CD8-positive, alpha-beta memory T cell (primary cell): ENCODE data around the gene ALOX5AP. TPM values are rescaled to one million over a fixed set of nuclear protein-coding genes. Genes with fewer than 3 reads are reported as not detected.
A peak's percentile ranks its signal among the peaks of the same experiment; 100 is the strongest.

Experiments used
- CTCF ChIA-PET: fragments of 350-600 bp; sonication (Branson Sonifier 250); formaldehyde crosslinking; loops from one replicate; lab custom pipeline; 2021; ENCODE audit warnings: antibody characterized with exemption; lab: Charles Lee
- POLR2A ChIA-PET: fragments of 350-600 bp; sonication (Branson Sonifier 250); formaldehyde crosslinking; loops from one replicate; lab custom pipeline; 2021; ENCODE audit warnings: antibody characterized with exemption; lab: Charles Lee
- DNase-seq, 5 donors: peaks; one replicate each; pipeline versions ENCODE4 v3.0.0 to v3.0.0-alpha.2; 2020 to 2022; ENCODE audit warnings: mixed read lengths in 1 of 5
- H3K27ac ChIP-seq: one replicate; pipeline ENCODE4 v1.7.0; 2013; ENCODE audit warnings: low read depth, mild to moderate bottlenecking, low read length, moderate library complexity
- H3K27me3 ChIP-seq: 2 replicates; pipeline ENCODE4 v1.7.0; 2013; ENCODE audit warnings: low read length, mild to moderate bottlenecking; ENCODE audit not compliant: insufficient read depth, poor library complexity, severe bottlenecking
- H3K36me3 ChIP-seq: 2 replicates; pipeline ENCODE4 v1.7.0; 2013; ENCODE audit warnings: mild to moderate bottlenecking, low read length, moderate library complexity; ENCODE audit not compliant: insufficient read depth
- H3K4me1 ChIP-seq: 2 replicates; pipeline ENCODE4 v1.7.0; 2013; ENCODE audit warnings: mild to moderate bottlenecking, low read length, moderate library complexity; ENCODE audit not compliant: insufficient read depth
- H3K4me3 ChIP-seq: 2 replicates; pipeline ENCODE4 v1.7.0; 2013; ENCODE audit warnings: mild to moderate bottlenecking, low read length
- H3K9me3 ChIP-seq: 2 replicates; pipeline ENCODE4 v1.7.0; 2013; ENCODE audit warnings: mild to moderate bottlenecking, low read length
- H3K27ac Mint-ChIP-seq, 8 donors: one replicate each; pipeline ENCODE4 v1.8.0; 2020 to 2021; ENCODE audit warnings: mixed read lengths in 8 of 8, mild to moderate bottlenecking in 6 of 8, inconsistent platforms in 3 of 8, moderate library complexity in 3 of 8
- H3K27me3 Mint-ChIP-seq, 2 donors: one replicate each; pipeline ENCODE4 v1.8.0; 2020 to 2021; ENCODE audit warnings: mixed read lengths in 2 of 2, mild to moderate bottlenecking in 1 of 2, moderate library complexity in 1 of 2
- H3K36me3 Mint-ChIP-seq, 3 donors: one replicate each; pipeline ENCODE4 v1.8.0; 2020 to 2021; ENCODE audit warnings: mixed read lengths in 3 of 3, inconsistent platforms in 1 of 3, mild to moderate bottlenecking in 1 of 3
- H3K4me1 Mint-ChIP-seq, 3 donors: one replicate each; pipeline ENCODE4 v1.8.0; 2020 to 2021; ENCODE audit warnings: mixed read lengths in 3 of 3, inconsistent platforms in 1 of 3, mild to moderate bottlenecking in 1 of 3
- H3K4me3 Mint-ChIP-seq, 7 donors: one replicate each; pipeline ENCODE4 v1.8.0; 2020 to 2021; ENCODE audit warnings: mixed read lengths in 7 of 7, mild to moderate bottlenecking in 6 of 7, moderate library complexity in 4 of 7, inconsistent platforms in 2 of 7
- H3K9me3 Mint-ChIP-seq, 5 donors: one replicate each; pipeline ENCODE4 v1.8.0; 2020 to 2022; ENCODE audit warnings: mixed read lengths in 5 of 5, mild to moderate bottlenecking in 3 of 5, moderate library complexity in 2 of 5, inconsistent platforms in 1 of 5
- polyA plus RNA-seq: library from polyadenylated mRNA; unstranded; fragments of 300-500 nt; fragmentation: Illumina TruSeq; gene quantifications from one replicate; pipeline ENCODE4 v1.2.3, GENCODE V29; 2021
- total RNA-seq, 2 experiments: library from RNA; stranded (reverse); gene quantifications; one replicate each; pipeline ENCODE4 v1.2.3, GENCODE V29; 2021

ALOX5AP gene
- total and polyA plus RNA-seq, 3 experiments from 2014 or later = 19.1 to 335 (median 21.7) TPM

GRCh38 chr13:30715372-30715756 lies 20.0 kb upstream of the ALOX5AP start:
- Mint-ChIP-seq H3K27ac (no peak overlapping the region), H3K4me3 (no peak overlapping the region), H3K36me3 (no peaks in the 10 kb centered on the region), H3K27me3 (peaks cover 0 to 2% of the 10 kb centered on the region in 2 donors), H3K9me3 (no peaks in the 10 kb centered on the region), H3K4me1 (peaks cover 5 to 12% (median 6%) of the 10 kb centered on the region in 3 donors)
- H3K4me1 ChIP-seq = no peaks in the 10 kb centered on the region
- ChIA-PET POLR2A (interaction anchor here (1.3 kb wide), 1 partner anchor 21 kb away, joined by 4 read pairs; no protein-coding TSS in a partner anchor), CTCF (no interaction called here)
- H3K27me3 ChIP-seq = no peaks in the 10 kb centered on the region
- H3K27ac ChIP-seq = no peak overlapping the region
- no peaks in the 10 kb centered on the region for H3K36me3 ChIP-seq
- DNase-seq = no peak
- no peaks in the 10 kb centered on the region for H3K9me3 ChIP-seq
- H3K4me3 ChIP-seq = no peak overlapping the region

GRCh38 chr13:30715837-30716236 lies 19.5 kb upstream of the ALOX5AP start:
- H3K27me3 ChIP-seq = no peaks in the 10 kb centered on the region
- POLR2A ChIA-PET = interaction anchor here (1.3 kb wide), 1 partner anchor 21 kb away, joined by 4 read pairs; no protein-coding TSS in a partner anchor
- H3K27me3 Mint-ChIP-seq = peaks cover 0 to 2% of the 10 kb centered on the region in 2 donors
- peaks cover 10 to 17% (median 11%) of the 10 kb centered on the region in 3 donors for H3K4me1 Mint-ChIP-seq
- H3K4me1 ChIP-seq = no peaks in the 10 kb centered on the region
- no peaks in the 10 kb centered on the region for H3K9me3 ChIP-seq
- CTCF ChIA-PET = no interaction called here
- H3K27ac ChIP-seq = no peak overlapping the region
- no peak overlapping the region for H3K4me3 ChIP-seq
- no peaks in the 10 kb centered on the region for H3K36me3 Mint-ChIP-seq
- no peak for DNase-seq
- H3K9me3 Mint-ChIP-seq = no peaks in the 10 kb centered on the region
- H3K4me3 Mint-ChIP-seq = no peak overlapping the region
- H3K27ac Mint-ChIP-seq = no peak overlapping the region
- no peaks in the 10 kb centered on the region for H3K36me3 ChIP-seq

DNA sequence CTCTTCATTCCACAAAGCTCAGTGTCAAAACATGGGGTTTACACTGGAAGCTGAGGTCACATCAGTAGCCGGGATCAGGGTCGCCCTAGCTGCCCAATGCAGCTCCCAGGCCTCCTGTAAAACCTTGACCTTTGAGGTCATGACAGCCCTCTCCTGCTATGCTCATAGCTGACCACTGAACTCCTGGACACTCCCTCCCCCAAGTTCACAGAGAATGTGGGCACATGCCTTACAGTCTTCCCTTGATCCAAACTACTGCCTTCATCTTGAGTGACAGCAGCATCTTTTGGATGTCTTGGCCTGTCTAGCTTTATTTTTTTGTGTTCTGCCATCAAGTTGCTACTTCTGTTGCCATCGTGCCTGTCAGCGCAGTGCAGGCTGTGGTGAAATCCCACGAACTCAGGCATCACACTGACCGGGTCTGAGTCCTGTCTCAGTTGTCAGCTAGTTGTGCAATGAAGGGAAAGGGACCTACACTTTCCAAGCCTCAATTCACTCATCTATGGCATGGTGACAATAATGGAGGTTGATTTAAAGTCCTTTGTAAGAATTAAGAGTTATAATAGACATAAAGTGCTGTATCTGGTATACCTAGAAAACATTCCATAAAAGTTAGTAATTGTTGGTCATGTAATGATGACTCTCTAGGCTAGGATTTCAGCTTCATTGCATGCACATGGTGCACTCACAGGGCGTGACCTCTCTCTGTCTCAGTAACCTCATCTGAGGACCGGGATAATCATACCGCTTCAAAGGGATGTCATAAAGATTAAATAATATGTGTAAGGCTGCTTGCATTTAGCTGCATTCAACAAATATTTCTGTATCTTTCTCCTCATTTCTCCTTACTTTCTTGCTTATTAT lies 16.4 kb upstream of the ALOX5AP start:
- Mint-ChIP-seq H3K4me1 (peaks cover 15 to 27% (median 16%) of the 10 kb centered on the region in 3 donors), H3K4me3 (no peak overlapping the region), H3K27ac (peak overlapping the region in 1 of 8 donors; percentile 1), H3K36me3 (no peaks in the 10 kb centered on the region), H3K27me3 (peaks cover 0 to 3% of the 10 kb centered on the region in 2 donors), H3K9me3 (no peaks in the 10 kb centered on the region)
- H3K9me3 ChIP-seq = no peaks in the 10 kb centered on the region
- CTCF ChIA-PET = no interaction called here
- H3K4me3 ChIP-seq = no peak overlapping the region
- no peaks in the 10 kb centered on the region for H3K36me3 ChIP-seq
- H3K27ac ChIP-seq = no peak overlapping the region
- DNase-seq = no peak
- POLR2A ChIA-PET = no interaction called here
- no peaks in the 10 kb centered on the region for H3K4me1 ChIP-seq
- H3K27me3 ChIP-seq = no peaks in the 10 kb centered on the region

DNA sequence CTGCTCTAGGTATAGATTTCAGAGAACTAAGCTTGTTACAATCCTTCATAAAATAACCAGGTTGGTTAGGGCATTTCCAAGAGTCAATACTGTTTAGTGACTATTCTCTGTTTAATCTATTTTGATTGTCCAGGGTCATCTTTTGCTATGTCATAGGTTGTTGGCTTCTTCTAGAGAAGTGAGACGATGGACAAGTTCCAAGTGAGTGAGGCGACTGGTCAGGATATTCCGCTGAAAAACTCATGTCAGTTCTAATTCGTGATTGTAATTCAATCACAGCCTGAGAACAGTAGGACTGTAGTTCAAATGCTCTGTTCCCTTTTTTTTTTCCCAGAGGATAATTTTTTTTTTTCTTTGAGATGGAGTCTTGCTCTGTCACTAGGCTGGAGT lies 15.8 kb upstream of the ALOX5AP start:
- Mint-ChIP-seq H3K4me3 (no peak overlapping the region), H3K9me3 (no peaks in the 10 kb centered on the region), H3K4me1 (peaks cover 15 to 27% (median 16%) of the 10 kb centered on the region in 3 donors), H3K27ac (peak overlapping the region in 1 of 8 donors; percentile 1), H3K36me3 (no peaks in the 10 kb centered on the region), H3K27me3 (peaks cover 0 to 3% of the 10 kb centered on the region in 2 donors)
- Histone ChIP-seq H3K27ac (no peak overlapping the region), H3K4me3 (no peak overlapping the region), H3K9me3 (no peaks in the 10 kb centered on the region), H3K27me3 (no peaks in the 10 kb centered on the region), H3K36me3 (no peaks in the 10 kb centered on the region), H3K4me1 (no peaks in the 10 kb centered on the region)
- ChIA-PET CTCF (no interaction called here), POLR2A (no interaction called here)
- no peak for DNase-seq

DNA sequence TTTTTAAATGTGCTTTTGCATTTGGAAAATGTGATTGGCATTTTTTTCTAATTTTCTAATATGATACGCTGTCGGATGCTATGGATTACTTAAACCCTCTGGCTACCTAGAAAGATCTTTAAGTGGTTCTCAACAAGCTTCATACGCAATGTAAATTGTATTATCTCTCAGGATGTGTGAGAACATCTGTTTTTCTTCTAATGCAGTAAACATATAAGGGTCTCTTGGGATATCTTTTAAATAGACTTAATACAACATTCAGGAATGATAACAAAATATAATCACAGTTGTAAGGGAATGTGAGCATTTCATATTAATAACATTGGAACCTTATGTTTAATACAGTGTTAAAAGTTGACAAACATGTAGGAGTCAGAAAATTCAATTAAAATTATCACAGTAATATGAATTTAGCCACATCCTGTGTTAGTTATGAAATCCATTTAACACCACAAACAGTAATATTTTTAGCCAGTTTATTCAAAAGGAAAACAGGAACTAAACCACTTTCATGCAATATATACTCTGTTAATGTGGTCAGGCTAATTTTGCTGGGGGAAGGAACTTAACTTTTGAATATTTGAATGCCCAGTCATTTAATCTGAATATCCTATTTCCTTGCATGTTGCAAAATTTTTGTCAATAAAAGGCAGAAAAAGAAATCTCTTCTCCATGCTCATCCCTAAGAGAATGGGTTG lies 15.0 kb upstream of the ALOX5AP start:
- H3K4me1 Mint-ChIP-seq = peaks cover 15 to 27% (median 16%) of the 10 kb centered on the region in 3 donors
- ChIA-PET CTCF (no interaction called here), POLR2A (no interaction called here)
- H3K36me3 ChIP-seq = no peaks in the 10 kb centered on the region
- peaks cover 0 to 3% of the 10 kb centered on the region in 2 donors for H3K27me3 Mint-ChIP-seq
- no peaks in the 10 kb centered on the region for H3K9me3 ChIP-seq
- DNase-seq = no peak
- no peaks in the 10 kb centered on the region for H3K4me1 ChIP-seq
- no peaks in the 10 kb centered on the region for H3K27me3 ChIP-seq
- H3K4me3 Mint-ChIP-seq = no peak overlapping the region
- H3K9me3 Mint-ChIP-seq = no peaks in the 10 kb centered on the region
- H3K36me3 Mint-ChIP-seq = no peaks in the 10 kb centered on the region
- no peak overlapping the region for H3K27ac ChIP-seq
- H3K4me3 ChIP-seq = no peak overlapping the region
- H3K27ac Mint-ChIP-seq = peak overlapping the region in 2 of 8 donors; percentile 3 to 63

DNA sequence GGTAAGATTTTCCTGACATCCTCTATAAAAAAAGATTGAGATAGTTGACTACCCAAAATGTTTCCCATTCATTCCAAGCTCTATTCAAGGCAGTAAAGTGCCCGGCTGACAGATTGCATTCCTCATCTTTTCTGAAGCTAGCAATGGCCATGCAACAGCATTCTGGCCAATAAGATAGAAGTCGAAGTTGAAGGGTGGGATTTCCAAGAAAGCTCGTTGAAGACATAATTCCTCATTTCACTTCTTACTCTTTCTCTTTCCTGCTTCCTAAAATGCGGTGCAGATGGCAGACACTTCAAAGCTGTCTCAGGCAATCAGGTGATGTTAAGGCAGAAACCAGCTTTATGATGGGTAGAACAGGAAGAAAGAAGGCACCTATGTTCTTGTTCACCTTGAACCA lies 13.4 kb upstream of the ALOX5AP start:
- Mint-ChIP-seq H3K4me1 (peaks cover 15 to 27% (median 16%) of the 10 kb centered on the region in 3 donors), H3K36me3 (no peaks in the 10 kb centered on the region), H3K4me3 (no peak overlapping the region), H3K9me3 (no peaks in the 10 kb centered on the region), H3K27ac (no peak overlapping the region), H3K27me3 (peaks cover 0 to 1% of the 10 kb centered on the region in 2 donors)
- Histone ChIP-seq H3K27ac (no peak overlapping the region), H3K27me3 (no peaks in the 10 kb centered on the region), H3K36me3 (no peaks in the 10 kb centered on the region), H3K4me3 (no peak overlapping the region), H3K9me3 (no peaks in the 10 kb centered on the region), H3K4me1 (no peaks in the 10 kb centered on the region)
- CTCF ChIA-PET = interaction anchor here (1.8 kb wide), 1 partner anchor 17 kb away, joined by 4 read pairs; no protein-coding TSS in a partner anchor
- no peak for DNase-seq
- POLR2A ChIA-PET = interaction anchor here (0.6 kb wide), 1 partner anchor 126 kb away, joined by 6 read pairs; no protein-coding TSS in a partner anchor

- no peaks in the 10 kb centered on the region for H3K9me3 Mint-ChIP-seq
- no peaks in the 10 kb centered on the region for H3K36me3 Mint-ChIP-seq
- Histone ChIP-seq H3K36me3 (no peaks in the 10 kb centered on the region), H3K9me3 (no peaks in the 10 kb centered on the region), H3K4me3 (no peak overlapping the region), H3K27me3 (no peaks in the 10 kb centered on the region), H3K4me1 (no peaks in the 10 kb centered on the region), H3K27ac (no peak overlapping the region)
- CTCF ChIA-PET = interaction anchor here (1.8 kb wide), 1 partner anchor 16 kb away, joined by 4 read pairs; no protein-coding TSS in a partner anchor
- H3K27ac Mint-ChIP-seq = no peak overlapping the region
- peaks cover 0 to 1% of the 10 kb centered on the region in 2 donors for H3K27me3 Mint-ChIP-seq
- H3K4me3 Mint-ChIP-seq = no peak overlapping the region
- DNase-seq = no peak
- peaks cover 15 to 27% (median 16%) of the 10 kb centered on the region in 3 donors for H3K4me1 Mint-ChIP-seq
- POLR2A ChIA-PET = interaction anchor here (0.6 kb wide), 1 partner anchor 125 kb away, joined by 6 read pairs; no protein-coding TSS in a partner anchor
These were observed 13.0 kb upstream of the ALOX5AP start for GRCh38 chr13:30722361-30722760.
